Calu3 (cell line): Measurements from ENCODE around the gene ABITRAM. TPM values are rescaled to one million over a fixed set of nuclear protein-coding genes. Genes with fewer than 3 reads are reported as not detected.

Experiments
- BruUV-seq: library from RNA; stranded (reverse); fragments of 400-500 nt; replicated peaks from 2 replicates; lab custom pipeline; 2021; lab: Mats Ljungman, UMichigan
- CTCF ChIA-PET: fragments of 300-600 bp; sonication (Branson Sonifier 250); formaldehyde crosslinking; loops from one replicate; lab custom pipeline; 2022; ENCODE audit warnings: antibody characterized with exemption; lab: Charles Lee
- DNase-seq: peaks from one replicate; pipeline ENCODE4 v3.0.0; 2022
- H3K27ac Mint-ChIP-seq: one replicate; pipeline ENCODE4 v1.8.0; 2022; ENCODE audit warnings: mixed read lengths; ENCODE audit not compliant: unreplicated experiment
- H3K27me3 Mint-ChIP-seq: one replicate; pipeline ENCODE4 v1.8.0; 2022; ENCODE audit warnings: mixed read lengths; ENCODE audit not compliant: unreplicated experiment
- H3K36me3 Mint-ChIP-seq: one replicate; pipeline ENCODE4 v1.8.0; 2022; ENCODE audit warnings: mild to moderate bottlenecking, moderate library complexity, mixed read lengths; ENCODE audit not compliant: insufficient read depth, unreplicated experiment
- H3K4me1 Mint-ChIP-seq: one replicate; pipeline ENCODE4 v1.8.0; 2022; ENCODE audit warnings: mild to moderate bottlenecking, low read depth, mixed read lengths; ENCODE audit not compliant: unreplicated experiment
- H3K4me3 Mint-ChIP-seq: one replicate; pipeline ENCODE4 v1.8.0; 2022; ENCODE audit warnings: mild to moderate bottlenecking, low read depth, moderate library complexity, mixed read lengths; ENCODE audit not compliant: unreplicated experiment
- H3K9me3 Mint-ChIP-seq: one replicate; pipeline ENCODE4 v1.8.0; 2022; ENCODE audit warnings: low read depth, mixed read lengths; ENCODE audit not compliant: unreplicated experiment
- CTCF ChIP-seq: fragments of 200-600 bp; IDR thresholded peaks from one replicate; pipeline ENCODE4 v1.8.0; 2022; ENCODE audit warnings: antibody characterized with exemption; ENCODE audit not compliant: unreplicated experiment
- intact Hi-C: fragments of 100-400 bp; cut with micrococcal nuclease; formaldehyde crosslinking; loops from one replicate; pipeline ENCODE4 v1.10.0; 2022; ENCODE audit not compliant: unreplicated experiment
- total RNA-seq: library from RNA; stranded (reverse); gene quantifications from 2 replicates; pipeline ENCODE4 v1.2.3, GENCODE V29; 2022

The ABITRAM gene
- total RNA-seq, 1 experiment from 2014 or later = 6.6 TPM

GRCh38 chr9:108910402-108910801 lies 23.8 kb upstream of the ABITRAM start:
- CTCF ChIA-PET = interaction anchor here (0.7 kb wide), 1 partner anchor 637 kb away, joined by 4 read pairs; no protein-coding TSS in a partner anchor
- no peak for DNase-seq
- no peak overlapping the region for H3K4me3 Mint-ChIP-seq
- no peaks in the 10 kb centered on the region for H3K27me3 Mint-ChIP-seq
- no TSS peak for BruUV-seq
- no peak for TF ChIP-seq CTCF
- H3K36me3 Mint-ChIP-seq = peaks cover 5% of the 10 kb centered on the region
- no peaks in the 10 kb centered on the region for H3K4me1 Mint-ChIP-seq
- no peaks in the 10 kb centered on the region for H3K9me3 Mint-ChIP-seq
- H3K27ac Mint-ChIP-seq = no peak overlapping the region
- intact Hi-C loops = no loop called here

GRCh38 chr9:108910914-108911313 lies 23.3 kb upstream of the ABITRAM start:
- Mint-ChIP-seq H3K9me3 (no peaks in the 10 kb centered on the region), H3K36me3 (peaks cover 5% of the 10 kb centered on the region), H3K4me3 (no peak overlapping the region), H3K27ac (no peak overlapping the region), H3K4me1 (no peaks in the 10 kb centered on the region), H3K27me3 (no peaks in the 10 kb centered on the region)
- TF ChIP-seq CTCF = no peak
- DNase-seq = no peak
- no TSS peak for BruUV-seq
- intact Hi-C loops = no loop called here
- CTCF ChIA-PET = no interaction called here

- peaks cover 3% of the 10 kb centered on the region for H3K36me3 Mint-ChIP-seq
- no peak for TF ChIP-seq CTCF
- no peaks in the 10 kb centered on the region for H3K9me3 Mint-ChIP-seq
- no TSS peak for BruUV-seq
- no peak for DNase-seq
- no peak overlapping the region for H3K4me3 Mint-ChIP-seq
- intact Hi-C loops = no loop called here
- no peak overlapping the region for H3K27ac Mint-ChIP-seq
- no peaks in the 10 kb centered on the region for H3K4me1 Mint-ChIP-seq
- H3K27me3 Mint-ChIP-seq = no peaks in the 10 kb centered on the region
- CTCF ChIA-PET = interaction anchor here (0.7 kb wide), 1 partner anchor 84 kb away, joined by 7 read pairs; no protein-coding TSS in a partner anchor
Observed at GRCh38 chr9:108911820-108912219, 22.4 kb upstream of the ABITRAM start.

GRCh38 chr9:108913391-108913790 lies 20.8 kb upstream of the ABITRAM start:
- Mint-ChIP-seq H3K4me3 (no peak overlapping the region), H3K27me3 (no peaks in the 10 kb centered on the region), H3K4me1 (no peaks in the 10 kb centered on the region), H3K9me3 (no peaks in the 10 kb centered on the region), H3K36me3 (no peaks in the 10 kb centered on the region), H3K27ac (no peak overlapping the region)
- no peak for TF ChIP-seq CTCF
- BruUV-seq = no TSS peak
- CTCF ChIA-PET = no interaction called here
- no peak for DNase-seq
- intact Hi-C loops = no loop called here
